HG03095 (cell line): ENCODE measurements around the gene MAP4K2.
"Not testable (repeated sequence)": the region's sequence is repeated elsewhere in the genome, so short reads cannot be mapped to it uniquely, and the experiment has no call there.

ENCODE experiments used
- ATAC-seq: cut with Tn5 transposase; IDR thresholded peaks from one replicate; pipeline ENCODE4 v1.9.1; 2021; ENCODE audit warnings: moderate library complexity; ENCODE audit not compliant: unreplicated experiment

MAP4K2 gene

GRCh38 chr11:64803158-64803845, at the start of gene MAP4K2:
Gene MAP4K2 (minus strand): TSS chr11:64803214. CDS start chr11:64803149, 65 bp downstream.
- ATAC-seq: peak; percentile 50

GRCh38 chr11:64851831-64852351, 48.9 kb upstream of the MAP4K2 start:
- ATAC-seq: no peak

GRCh38 chr11:64850979-64851567, 48.1 kb upstream of the MAP4K2 start:
- peak; percentile 50 for ATAC-seq

GRCh38 chr11:64849598-64850356, 46.8 kb upstream of the MAP4K2 start:
- ATAC-seq: no peak

- no peak for ATAC-seq
Measured at GRCh38 chr11:64848826-64849597, 46.0 kb upstream of the MAP4K2 start.

- no peak for ATAC-seq
Measured at GRCh38 chr11:64848214-64848825, 45.3 kb upstream of the MAP4K2 start.

GRCh38 chr11:64846998-64847666, 44.1 kb upstream of the MAP4K2 start:
- no peak for ATAC-seq

GRCh38 chr11:64845776-64846129, 42.7 kb upstream of the MAP4K2 start:
- not testable (repeated sequence) for ATAC-seq

GRCh38 chr11:64845129-64845775, 42.2 kb upstream of the MAP4K2 start:
- ATAC-seq: no peak

GRCh38 chr11:64844330-64845128, 41.5 kb upstream of the MAP4K2 start, which contains the start of gene CDC42BPG:
Gene CDC42BPG (minus strand): TSS chr11:64844653. CDS start chr11:64844569, 84 bp downstream.
- ATAC-seq: no peak

GRCh38 chr11:64843686-64844329, 40.8 kb upstream of the MAP4K2 start:
- no peak for ATAC-seq

GRCh38 chr11:64842851-64843685, 40.1 kb upstream of the MAP4K2 start:
- ATAC-seq: no peak

GRCh38 chr11:64842366-64842759, 39.3 kb upstream of the MAP4K2 start:
- ATAC-seq: no peak

- ATAC-seq: no peak
Measured at GRCh38 chr11:64841592-64842365, 38.8 kb upstream of the MAP4K2 start.

- ATAC-seq: no peak
Measured at GRCh38 chr11:64839887-64840782, 37.1 kb upstream of the MAP4K2 start.
